GM08714 (cell line): ENCODE measurements around the gene HNRNPM.

Experiments used
- H3K4me3 ChIP-seq: fragments of 200-500 bp; sonication (Bioruptor generic); 2 replicates; pipeline ENCODE4 v1.5.1; 2014; ENCODE audit warnings: mild to moderate bottlenecking, low read length, inconsistent platforms
- ZNF274 ChIP-seq: IDR thresholded peaks from 2 replicates; pipeline ENCODE4 v1.6.1; 2012; ENCODE audit warnings: mild to moderate bottlenecking, low read depth, low read length

Gene HNRNPM

DNA sequence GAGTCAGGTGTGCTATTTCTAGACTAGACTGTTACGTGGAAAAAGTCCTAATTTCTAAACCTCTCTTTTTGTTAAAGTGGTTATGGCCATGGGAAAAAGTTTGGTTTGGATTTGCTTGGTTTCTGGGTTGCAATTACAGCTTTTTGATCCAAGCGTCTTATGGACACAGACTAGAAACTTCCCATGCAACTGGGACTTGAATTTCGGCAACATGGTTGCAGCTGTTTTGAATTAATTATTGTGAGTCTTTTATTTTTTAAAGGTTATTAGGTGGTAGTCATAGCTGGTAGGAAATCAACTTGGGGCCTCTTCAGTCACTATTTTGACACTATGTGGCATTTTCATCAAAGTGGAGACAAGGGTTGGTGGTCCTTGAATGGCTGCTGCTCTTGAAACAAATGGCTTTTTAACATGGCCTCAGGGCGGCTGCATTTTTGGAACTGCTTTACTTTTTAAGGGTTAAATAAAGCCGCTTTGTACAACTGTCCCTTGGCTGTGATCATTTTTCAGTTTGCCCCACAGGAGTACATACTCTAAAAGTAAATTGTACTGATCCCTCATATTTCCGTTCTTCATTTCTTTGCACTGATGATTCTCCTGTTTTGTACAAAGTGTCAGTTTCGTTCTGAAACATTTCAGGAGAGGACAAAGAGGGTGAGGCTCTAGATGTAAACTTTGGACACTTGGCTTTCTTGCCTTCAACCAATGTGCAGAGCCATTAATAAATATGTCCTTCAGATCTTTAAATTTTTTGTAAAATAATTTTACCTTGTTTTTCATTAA, 15.9 kb downstream of the HNRNPM start:
- no peak overlapping the region for H3K4me3 ChIP-seq
- no peak for TF ChIP-seq ZNF274

DNA sequence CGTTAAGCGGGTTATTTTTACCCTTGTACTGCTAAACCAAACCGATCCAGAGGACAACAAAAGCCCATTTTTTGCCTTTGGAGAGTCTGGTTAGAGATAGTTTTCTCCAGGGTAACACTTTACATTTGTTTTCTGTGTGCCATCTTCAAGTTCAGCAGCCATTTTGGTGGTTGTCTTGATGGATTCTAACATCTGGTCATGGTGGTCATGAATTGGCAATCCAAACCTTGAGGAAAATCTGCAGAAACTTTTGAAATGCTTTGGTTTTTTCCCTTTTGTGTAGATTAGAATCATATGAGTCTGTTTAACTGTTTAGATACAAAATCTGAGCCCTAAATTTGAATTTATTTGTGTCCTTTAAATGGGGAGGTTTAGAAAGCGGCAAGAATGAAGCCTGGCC, 16.6 kb downstream of the HNRNPM start:
- no peak for TF ChIP-seq ZNF274

GRCh38 chr19:8461891-8462290, 17.1 kb downstream of the HNRNPM start:
- no peak overlapping the region for H3K4me3 ChIP-seq
- no peak for TF ChIP-seq ZNF274

More for the DNA sequence above, 16.6 kb downstream of the HNRNPM start:
- no peak overlapping the region for H3K4me3 ChIP-seq

DNA sequence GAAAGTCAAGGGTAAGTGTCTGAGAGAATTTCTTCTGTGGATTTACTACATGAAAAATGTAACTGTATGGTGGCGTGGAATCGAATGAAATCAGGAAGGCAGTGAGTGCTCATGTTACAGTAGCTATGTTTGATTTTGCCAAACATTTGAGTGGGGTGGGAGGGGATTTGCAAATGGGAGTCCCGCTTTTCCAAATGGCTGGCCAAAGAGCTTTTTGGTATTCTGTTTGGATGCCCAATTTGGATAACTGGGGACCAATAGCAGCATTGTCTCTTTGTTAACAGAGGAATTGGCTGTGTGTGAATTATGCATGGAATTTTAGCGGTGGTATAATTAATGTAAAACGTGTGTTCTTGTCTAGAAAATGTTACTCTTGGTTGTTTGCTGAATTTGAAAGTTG, 17.8 kb downstream of the HNRNPM start:
- no peak for TF ChIP-seq ZNF274
- H3K4me3 ChIP-seq = no peak overlapping the region

DNA sequence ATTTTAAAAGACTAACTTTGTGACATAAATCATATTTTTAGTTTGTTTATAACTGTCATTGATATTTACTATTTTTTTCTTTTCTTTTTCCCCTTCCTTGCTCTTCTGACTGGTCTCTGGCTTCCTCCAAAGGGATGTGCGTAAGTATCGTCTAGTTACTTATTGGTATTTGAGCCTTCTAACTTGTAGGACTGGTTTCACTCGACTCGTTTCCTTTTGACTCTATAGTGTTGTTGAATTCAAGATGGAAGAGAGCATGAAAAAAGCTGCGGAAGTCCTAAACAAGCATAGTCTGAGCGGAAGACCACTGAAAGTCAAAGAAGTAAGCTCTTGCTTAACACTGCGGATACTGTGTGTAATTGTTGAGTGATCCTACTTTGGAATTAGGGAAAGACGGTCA, 18.6 kb downstream of the HNRNPM start:
- TF ChIP-seq ZNF274 = no peak
- no peak overlapping the region for H3K4me3 ChIP-seq

DNA sequence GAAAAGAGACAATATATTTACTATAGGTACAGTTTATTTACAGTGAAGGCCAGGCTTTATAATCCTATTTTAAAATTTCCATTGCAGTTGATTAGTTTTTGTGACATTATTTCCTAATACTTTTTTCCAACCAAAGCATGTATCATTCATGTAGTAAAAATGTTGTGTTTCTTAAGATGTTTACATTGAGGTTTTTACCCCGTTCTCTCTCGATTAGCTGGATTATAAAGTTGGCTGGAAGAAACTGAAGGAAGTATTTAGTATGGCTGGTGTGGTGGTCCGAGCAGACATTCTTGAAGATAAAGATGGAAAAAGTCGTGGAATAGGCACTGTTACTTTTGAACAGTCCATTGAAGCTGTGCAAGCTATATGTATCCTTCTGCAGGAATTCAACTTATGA, 21.2 kb downstream of the HNRNPM start:
- H3K4me3 ChIP-seq = no peak overlapping the region
- TF ChIP-seq ZNF274 = no peak

DNA sequence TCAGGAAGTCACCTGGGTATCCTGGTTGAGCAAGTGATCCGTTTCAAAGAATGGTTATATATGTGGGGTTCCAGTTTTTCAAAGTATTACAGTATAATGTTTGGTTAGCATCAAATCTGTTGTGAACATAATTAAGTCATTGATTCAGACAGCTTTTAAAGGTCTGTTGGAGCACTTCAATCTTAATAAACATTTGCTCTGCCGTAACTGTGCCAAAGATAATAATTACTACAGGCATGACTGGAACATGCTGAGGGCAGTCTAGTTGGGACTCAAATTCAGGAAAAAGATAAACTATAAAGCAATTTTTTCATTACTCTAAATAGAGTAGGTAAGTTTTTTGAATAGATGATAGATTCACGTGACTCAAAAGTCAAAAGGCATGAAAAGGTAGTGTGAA, 23.3 kb downstream of the HNRNPM start:
- no peak overlapping the region for H3K4me3 ChIP-seq
- TF ChIP-seq ZNF274 = no peak

DNA sequence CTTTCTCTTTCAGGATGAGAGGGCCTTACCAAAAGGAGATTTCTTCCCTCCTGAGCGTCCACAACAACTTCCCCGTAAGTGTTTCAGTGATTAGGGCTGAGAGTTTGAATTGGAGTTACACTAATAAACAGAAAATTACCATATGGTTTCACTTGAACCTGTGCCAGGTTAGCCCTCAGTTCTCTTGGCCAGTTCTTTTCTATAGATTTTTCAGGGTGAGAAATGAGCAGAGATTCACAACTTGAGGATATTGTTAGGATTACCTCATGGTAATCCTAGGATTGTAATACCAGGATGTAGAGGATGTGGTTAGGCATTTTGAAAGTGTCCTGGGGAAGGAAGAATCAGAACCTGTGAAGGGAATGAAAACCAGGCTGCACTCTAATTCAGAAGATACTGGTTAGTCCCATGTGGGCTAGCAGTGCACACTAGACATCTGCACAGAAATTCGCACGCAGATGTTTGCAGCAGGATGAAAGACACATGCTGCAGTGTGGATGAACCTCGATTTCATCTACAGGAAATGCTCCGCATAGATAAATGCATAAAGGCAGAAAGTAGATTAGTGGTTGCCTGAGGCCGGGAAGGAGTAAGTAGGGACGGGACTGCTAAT, 24.1 kb downstream of the HNRNPM start:
- H3K4me3 ChIP-seq = no peak overlapping the region
- TF ChIP-seq ZNF274 = no peak

DNA sequence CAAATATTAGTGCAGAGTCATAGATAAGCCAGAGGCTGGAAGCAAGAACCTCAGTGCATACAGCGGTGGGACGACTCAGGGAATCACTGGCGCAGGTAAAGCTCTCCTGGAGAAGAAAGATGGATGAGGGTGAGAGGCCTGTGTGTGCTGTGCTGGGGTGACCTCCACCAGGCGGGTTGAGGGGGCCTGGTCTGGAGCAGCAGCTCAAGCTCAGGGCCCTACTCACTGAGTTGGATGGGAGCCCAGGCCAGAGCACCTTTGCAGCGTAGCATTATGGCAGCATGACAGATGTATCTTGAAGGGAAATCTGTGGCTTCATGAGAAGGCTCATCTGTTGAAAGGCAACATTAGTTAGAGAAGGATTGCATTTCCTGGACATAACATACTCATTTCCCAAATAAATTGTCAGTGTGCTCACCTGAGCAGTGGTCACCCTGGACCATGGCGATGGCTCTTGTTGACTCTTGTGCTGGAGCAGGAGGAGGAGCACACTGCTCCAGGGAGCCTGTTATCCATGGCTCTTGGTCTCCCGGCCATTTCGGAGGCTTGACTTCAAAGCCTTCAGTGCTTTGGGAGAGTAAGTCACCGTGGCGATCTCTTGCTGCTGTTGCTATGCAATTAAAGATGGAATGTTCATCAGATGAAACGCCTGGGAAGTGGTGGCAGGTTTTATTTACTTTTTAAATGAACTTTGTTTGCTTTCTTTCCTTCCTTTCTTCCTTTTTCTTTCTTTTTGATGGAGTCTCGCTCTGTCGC, 25.0 kb downstream of the HNRNPM start:
- no peak overlapping the region for H3K4me3 ChIP-seq
- no peak for TF ChIP-seq ZNF274

- no peak for TF ChIP-seq ZNF274
- no peak overlapping the region for H3K4me3 ChIP-seq
Observed at GRCh38 chr19:8473648-8474476, 29.1 kb downstream of the HNRNPM start.

- no peak for TF ChIP-seq ZNF274
- H3K4me3 ChIP-seq = no peak overlapping the region
Observed at GRCh38 chr19:8475005-8475404, 30.2 kb downstream of the HNRNPM start.

DNA sequence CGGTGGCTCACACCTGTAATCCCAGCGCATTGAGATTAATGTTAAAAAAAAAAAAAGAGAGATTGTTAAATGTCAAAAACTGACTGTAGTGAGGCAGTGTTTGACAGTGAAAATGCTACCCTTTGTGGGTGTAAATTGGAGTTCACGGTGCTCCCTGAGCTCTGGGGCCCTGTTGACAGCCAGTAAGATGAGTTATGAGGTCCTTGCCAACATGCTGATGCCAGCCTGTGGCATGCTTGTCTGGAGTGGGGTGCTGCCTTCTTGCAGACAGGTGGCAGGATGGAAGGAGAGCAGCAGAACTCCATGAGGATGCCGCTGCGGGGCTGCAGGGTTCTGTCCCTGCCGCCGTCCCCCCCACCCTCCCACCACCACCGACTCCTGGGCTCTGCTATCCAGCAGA, 31.7 kb downstream of the HNRNPM start:
- no peak for TF ChIP-seq ZNF274
- no peak overlapping the region for H3K4me3 ChIP-seq

DNA sequence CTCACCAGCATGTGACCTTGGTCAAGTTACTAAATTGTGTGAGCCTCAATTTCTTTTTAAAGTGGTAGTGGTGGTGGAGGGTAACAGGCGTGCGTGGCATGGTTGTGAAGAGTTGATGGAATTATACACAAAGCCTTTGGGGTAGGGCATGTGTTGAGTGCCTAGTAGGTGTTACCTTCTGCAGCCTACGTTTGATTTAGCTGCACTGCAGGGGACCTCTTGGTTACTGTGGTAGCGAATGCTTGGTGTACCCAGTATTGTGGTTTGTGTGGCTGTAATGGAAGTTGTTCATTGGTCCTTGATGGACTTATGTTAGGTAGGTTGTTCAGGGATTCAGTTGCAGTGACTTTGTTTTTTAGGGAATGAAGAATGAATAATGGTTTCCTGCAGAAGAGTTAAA, 33.1 kb downstream of the HNRNPM start:
- TF ChIP-seq ZNF274 = no peak

GRCh38 chr19:8478598-8478997, 33.8 kb downstream of the HNRNPM start:
- TF ChIP-seq ZNF274 = no peak
- H3K4me3 ChIP-seq = no peak overlapping the region

More for the DNA sequence above, 33.1 kb downstream of the HNRNPM start:
- no peak overlapping the region for H3K4me3 ChIP-seq

GRCh38 chr19:8481201-8481600, 36.4 kb downstream of the HNRNPM start:
- H3K4me3 ChIP-seq = no peak overlapping the region
- TF ChIP-seq ZNF274 = no peak
